ENCODE results near the gene NARF.

DNA sequence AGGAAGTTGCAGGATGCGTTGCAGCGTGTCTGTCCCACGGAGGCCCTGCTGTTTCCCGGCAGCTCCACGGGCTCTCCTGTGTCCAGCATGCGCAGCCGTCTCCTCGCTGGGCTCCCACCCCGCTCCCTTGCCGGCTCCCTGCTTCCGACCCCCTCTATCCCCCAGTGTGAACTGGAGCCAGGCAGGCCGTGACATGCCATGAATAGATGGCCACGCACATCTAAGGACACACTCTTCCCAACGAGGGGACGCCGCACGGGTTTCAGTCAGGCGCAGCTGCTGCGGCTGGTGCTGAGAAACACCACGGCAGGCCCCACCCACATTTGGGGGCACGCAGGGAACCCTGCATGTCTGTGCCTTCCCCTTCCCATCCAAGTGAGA lies 49.6 kb upstream of the NARF start:
- TF ChIP-seq POLR2A (IDR thresholded peaks at IDR 0.05), result no peak
- TF ChIP-seq, protein P1, sequence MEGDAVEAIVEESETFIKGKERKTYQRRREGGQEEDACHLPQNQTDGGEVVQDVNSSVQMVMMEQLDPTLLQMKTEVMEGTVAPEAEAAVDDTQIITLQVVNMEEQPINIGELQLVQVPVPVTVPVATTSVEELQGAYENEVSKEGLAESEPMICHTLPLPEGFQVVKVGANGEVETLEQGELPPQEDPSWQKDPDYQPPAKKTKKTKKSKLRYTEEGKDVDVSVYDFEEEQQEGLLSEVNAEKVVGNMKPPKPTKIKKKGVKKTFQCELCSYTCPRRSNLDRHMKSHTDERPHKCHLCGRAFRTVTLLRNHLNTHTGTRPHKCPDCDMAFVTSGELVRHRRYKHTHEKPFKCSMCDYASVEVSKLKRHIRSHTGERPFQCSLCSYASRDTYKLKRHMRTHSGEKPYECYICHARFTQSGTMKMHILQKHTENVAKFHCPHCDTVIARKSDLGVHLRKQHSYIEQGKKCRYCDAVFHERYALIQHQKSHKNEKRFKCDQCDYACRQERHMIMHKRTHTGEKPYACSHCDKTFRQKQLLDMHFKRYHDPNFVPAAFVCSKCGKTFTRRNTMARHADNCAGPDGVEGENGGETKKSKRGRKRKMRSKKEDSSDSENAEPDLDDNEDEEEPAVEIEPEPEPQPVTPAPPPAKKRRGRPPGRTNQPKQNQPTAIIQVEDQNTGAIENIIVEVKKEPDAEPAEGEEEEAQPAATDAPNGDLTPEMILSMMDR (IDR thresholded peaks at IDR 0.05), result no peak

Measured in esophagus squamous epithelium (tissue), 4 donors.